Activated T-helper 9 cell treated with anti-CD3 and anti-CD28 coated beads, Interleukin-2, amount 50 U/mL, for 16 hours (primary cell): ENCODE measurements around the gene RPH3AL.
"Not testable (repeated sequence)": the region's sequence is repeated elsewhere in the genome, so short reads cannot be mapped to it uniquely, and the experiment has no call there.

Experiments
- DNase-seq: peaks from one replicate; pipeline ENCODE4 v3.0.0-alpha.2; 2020; ENCODE audit warnings: low read depth

The RPH3AL gene

GRCh38 chr17:224576-224975, 128.0 kb downstream of the RPH3AL start:
- DNase-seq = not testable (repeated sequence)

GRCh38 chr17:223723-224471, 128.7 kb downstream of the RPH3AL start:
- DNase-seq = no peak

GRCh38 chr17:222172-222571, 130.4 kb downstream of the RPH3AL start:
- no peak for DNase-seq

GRCh38 chr17:219696-220095, 132.9 kb downstream of the RPH3AL start:
- no peak for DNase-seq

- no peak for DNase-seq
Measured at GRCh38 chr17:218432-219110, 134.0 kb downstream of the RPH3AL start.

GRCh38 chr17:216625-217024, 136.0 kb downstream of the RPH3AL start:
- no peak for DNase-seq

GRCh38 chr17:215563-216478, 136.8 kb downstream of the RPH3AL start:
- not testable (repeated sequence) for DNase-seq

GRCh38 chr17:214881-215331, 137.7 kb downstream of the RPH3AL start:
- no peak for DNase-seq

- DNase-seq = no peak
Measured at GRCh38 chr17:213286-214105, 139.1 kb downstream of the RPH3AL start.

- DNase-seq = no peak
Measured at GRCh38 chr17:210402-210801, 142.2 kb downstream of the RPH3AL start.

GRCh38 chr17:208429-208828, 144.2 kb downstream of the RPH3AL start:
- no peak for DNase-seq

- DNase-seq = no peak
Measured at GRCh38 chr17:207775-208174, 144.8 kb downstream of the RPH3AL start.

GRCh38 chr17:206941-207560, 145.6 kb downstream of the RPH3AL start:
- DNase-seq = no peak

- DNase-seq = not testable (repeated sequence)
Measured at GRCh38 chr17:206484-206883, 146.1 kb downstream of the RPH3AL start.

GRCh38 chr17:205817-206216, 146.8 kb downstream of the RPH3AL start:
- no peak for DNase-seq

GRCh38 chr17:205148-205669, 147.4 kb downstream of the RPH3AL start:
- DNase-seq = no peak

- DNase-seq = no peak
Measured at GRCh38 chr17:204427-205147, 148.0 kb downstream of the RPH3AL start.

GRCh38 chr17:202501-202951, 150.1 kb downstream of the RPH3AL start:
- DNase-seq = no peak

- not testable (repeated sequence) for DNase-seq
Measured at GRCh38 chr17:201736-202135, 150.9 kb downstream of the RPH3AL start.

- DNase-seq = not testable (repeated sequence)
Measured at GRCh38 chr17:201257-201656, 151.3 kb downstream of the RPH3AL start.
